ENCODE results near the gene SLC25A22.
A peak's percentile ranks its signal among the peaks of the same experiment; 100 is the strongest.

Gene SLC25A22

DNA sequence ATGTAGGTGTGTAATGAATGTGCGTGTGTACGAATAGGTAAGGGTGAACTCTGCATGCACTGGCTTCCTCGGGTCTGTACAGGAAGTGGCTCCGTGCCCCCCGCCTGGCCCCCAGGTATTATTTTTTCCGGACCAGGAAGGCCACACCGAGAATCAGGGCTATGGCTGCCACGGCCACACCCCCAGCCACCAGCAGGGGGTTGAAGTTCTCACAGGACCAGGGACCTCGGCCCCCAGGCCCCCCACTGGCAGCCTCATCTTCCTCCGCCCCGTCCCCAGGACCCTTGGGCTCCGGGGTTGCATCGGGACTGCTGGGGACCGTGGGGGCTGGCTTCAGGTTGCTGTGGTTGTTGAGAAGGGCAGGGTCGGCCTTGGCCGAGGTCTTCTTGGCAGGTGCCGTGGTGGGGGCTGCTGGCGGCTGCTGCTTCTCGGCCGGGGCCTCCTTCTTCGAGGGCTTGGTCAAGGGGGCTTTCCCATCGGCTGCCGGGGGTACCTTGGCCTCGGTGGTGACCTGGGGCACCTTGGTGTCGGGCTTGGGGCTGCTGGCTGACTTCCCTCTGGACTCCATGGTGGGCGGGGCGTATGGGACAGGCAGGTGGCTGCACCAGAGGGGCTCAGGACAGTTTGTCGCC lies 10.0 kb downstream of the SLC25A22 start:
- no peak for DNase-seq

DNA sequence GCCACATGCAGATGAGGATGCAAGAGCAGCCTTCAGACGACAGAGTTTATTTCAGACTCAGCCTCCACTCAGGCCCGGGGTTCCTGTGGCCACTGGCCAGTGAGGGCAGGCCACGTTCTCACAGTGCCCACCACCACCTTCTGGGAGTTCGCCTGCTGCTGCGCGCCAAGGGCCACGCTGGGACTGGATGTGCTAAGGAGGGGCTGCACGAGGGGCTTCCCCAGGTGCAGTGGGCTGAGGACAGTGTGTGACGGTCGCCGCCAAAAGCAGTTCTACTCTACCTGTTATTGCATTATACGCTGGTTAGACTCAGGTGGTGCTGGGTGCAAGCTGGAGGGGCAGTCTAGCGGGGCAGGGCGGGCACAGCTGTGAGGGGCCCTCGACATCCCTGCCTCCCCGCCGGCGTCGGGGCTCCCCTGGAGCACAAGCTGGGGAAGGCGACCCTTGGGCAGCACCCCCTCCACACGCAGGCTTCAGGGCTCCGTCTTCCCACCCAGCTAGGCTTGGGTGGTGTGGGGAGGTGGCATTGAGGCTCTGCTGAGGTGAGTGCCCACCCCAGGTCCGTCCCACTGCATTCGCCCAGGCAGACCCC lies 10.9 kb downstream of the SLC25A22 start:
- no peak for DNase-seq

GRCh38 chr11:786235-787083 lies 11.6 kb downstream of the SLC25A22 start:
- no peak for DNase-seq

- DNase-seq, result peak; percentile 42
These were observed 14.5 kb downstream of the SLC25A22 start for GRCh38 chr11:783581-784015.

DNA sequence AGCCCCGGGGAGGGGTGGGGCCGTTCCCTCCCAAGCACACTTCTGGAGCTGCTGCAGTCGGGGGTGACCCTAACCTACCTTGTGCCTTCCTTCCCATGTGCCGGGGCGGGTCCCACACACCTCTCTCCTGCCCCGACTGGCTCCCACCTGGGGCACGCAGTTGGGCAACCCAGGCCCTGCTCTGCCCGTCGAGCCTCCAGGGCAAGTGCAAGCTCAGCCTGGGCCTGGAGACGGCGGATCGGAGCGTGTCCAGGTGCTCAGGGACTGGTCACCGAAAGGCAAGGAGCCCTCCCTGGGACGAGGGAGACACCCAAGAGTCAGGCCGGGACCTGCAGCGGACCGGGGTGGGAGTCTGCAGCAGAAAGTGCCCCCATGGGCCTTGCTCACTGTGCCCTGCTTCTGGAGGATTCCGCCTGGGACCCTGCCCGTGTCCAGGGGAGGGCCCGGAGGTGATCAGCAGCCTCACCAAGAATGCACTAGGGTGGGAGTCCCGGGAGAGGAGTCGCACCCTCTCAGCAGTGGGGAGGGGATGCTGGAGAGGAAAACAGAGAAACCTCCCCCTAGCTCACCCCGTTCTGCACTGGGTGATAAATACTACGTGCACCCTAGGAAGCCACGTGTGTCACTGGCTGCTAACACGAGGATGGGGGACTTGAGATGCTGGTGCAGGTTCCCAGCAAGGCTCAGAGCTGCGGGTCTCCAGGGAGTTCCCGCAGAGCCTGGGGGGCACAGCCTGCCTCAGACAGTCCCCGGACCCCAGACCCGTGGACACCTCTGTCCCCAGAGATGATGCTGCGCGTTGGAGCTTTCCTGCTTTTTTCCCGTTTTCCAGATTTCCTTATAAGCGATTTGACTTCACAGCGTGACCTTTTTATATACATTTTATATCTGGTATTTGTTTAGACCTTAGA lies 15.6 kb downstream of the SLC25A22 start:
- DNase-seq, result no peak

- no peak for DNase-seq
These were observed 18.0 kb downstream of the SLC25A22 start for GRCh38 chr11:779955-780532.

GRCh38 chr11:778976-779954 lies 18.8 kb downstream of the SLC25A22 start:
- no peak for DNase-seq

DNA sequence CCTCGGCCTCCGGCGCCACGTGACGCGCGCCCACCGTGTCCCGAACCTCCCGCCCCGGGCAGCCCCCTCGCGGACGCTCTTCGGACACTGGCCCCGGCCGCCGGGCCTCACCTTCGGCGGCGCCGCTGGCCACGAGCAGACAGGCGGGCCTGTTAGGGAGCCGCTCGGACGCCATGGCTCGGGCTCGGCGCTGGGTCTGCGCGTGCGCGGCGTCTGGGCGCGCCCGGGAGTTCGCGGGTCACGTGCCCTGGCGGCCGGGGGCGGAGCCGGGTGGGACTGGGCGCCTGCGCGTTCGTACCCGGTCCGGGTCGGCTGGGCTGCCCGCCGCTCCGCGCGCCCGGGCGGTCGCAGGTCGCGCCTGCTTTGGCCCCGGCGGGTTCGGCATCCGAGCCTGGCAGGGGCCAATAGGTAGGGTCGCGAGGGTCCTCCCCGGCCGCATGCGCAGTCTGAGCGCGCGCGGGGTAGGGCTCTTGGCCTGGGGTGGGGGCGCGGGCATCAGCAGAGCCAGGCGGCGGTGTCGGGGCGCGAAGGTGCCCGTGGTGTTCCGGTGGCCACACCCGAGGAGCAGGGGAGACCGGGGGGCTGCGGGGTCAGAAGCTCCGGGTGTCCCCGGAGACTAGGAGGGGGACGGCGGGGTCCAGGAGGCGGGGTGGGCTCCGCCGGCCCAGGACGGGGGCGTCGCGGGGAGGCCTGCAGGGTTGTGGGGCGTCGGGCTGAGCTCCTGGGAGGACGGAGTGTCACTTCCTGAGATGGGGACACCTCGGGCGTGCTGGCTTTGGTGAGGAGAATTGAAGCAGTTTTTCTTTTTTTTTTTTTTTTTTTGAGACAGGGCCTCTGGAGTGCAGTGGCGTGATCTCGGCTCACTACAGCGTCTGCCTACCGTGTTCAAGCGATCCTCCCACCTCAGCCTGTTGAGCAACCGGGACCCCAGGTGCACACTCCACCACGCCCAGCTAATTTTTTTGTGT lies 20.5 kb downstream of the SLC25A22 start, which contains the start of gene GATD1:
Gene GATD1, minus strand, starts transcription at position 200 of the 968 bp plus-strand sequence. Its CDS starts 25 bp downstream, at position 175.
- DNase-seq, result peak; percentile 57

- no peak for DNase-seq
These were observed 21.4 kb downstream of the SLC25A22 start for GRCh38 chr11:776561-777287.

DNA sequence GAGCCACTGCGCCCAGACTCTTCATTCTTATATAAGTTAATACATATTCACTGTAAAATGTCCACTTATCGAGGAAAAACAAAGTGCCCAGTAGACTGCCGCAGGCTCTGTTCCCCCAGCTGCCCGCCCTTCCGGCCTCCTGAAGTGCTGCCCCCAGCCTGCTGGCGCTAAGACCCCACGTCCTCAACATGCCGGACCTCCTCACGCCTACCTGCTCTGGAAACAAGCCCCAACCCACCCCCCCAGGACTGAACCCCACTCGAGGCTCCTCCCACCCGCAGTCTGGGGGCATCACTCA lies 21.9 kb downstream of the SLC25A22 start:
- no peak for DNase-seq

- no peak for DNase-seq
These were observed 23.0 kb downstream of the SLC25A22 start for GRCh38 chr11:774873-775592.

- no peak for DNase-seq
These were observed 24.3 kb downstream of the SLC25A22 start for GRCh38 chr11:773830-774229.

DNA sequence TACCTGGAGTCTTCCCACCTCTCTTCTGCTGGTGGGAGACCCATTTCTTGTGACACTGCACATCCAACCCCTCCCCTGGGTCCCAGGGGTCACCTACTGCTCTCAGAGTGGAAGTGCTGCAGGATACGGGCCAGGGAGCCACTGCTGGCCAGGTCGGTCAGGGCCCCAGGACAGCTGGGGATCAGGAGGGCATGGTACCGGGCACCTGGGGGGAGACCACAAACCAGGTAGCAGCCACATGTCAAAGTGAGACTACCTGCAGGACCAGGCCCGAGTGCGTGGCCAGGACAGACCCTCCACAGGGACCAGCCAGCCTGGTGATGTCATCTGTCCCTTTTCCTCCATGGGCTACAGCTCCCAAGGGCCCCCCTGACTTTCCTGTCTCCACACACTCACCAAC lies 24.7 kb downstream of the SLC25A22 start:
- DNase-seq, result no peak

GRCh38 chr11:772429-773390 lies 25.4 kb downstream of the SLC25A22 start:
- DNase-seq, result no peak

- no peak for DNase-seq
These were observed 26.4 kb downstream of the SLC25A22 start for GRCh38 chr11:771617-772204.

GRCh38 chr11:770642-771616 lies 27.2 kb downstream of the SLC25A22 start:
- no peak for DNase-seq
